ENCODE results near the gene C19orf25. TPM values are rescaled to one million over a fixed set of nuclear protein-coding genes. Genes with fewer than 3 reads are reported as not detected.
A peak's percentile ranks its signal among the peaks of the same experiment; 100 is the strongest.

Gene C19orf25
- total RNA-seq, 4 donors from 2014 or later = 21.6 to 43.6 (median 29.8) TPM

GRCh38 chr19:1446713-1447481 is 32.1 kb downstream of the C19orf25 start:
- DNase-seq (ENCODE audit: extremely low spot score) = no peak
- no peak for TF ChIP-seq EP300 (IDR thresholded peaks at IDR 0.05)
- TF ChIP-seq POLR2A (IDR thresholded peaks at IDR 0.05; ENCODE audit: low read depth) = no peak
- intact Hi-C loops (cut with DNase I) = loop anchor here (10.0 kb wide), 1 partner anchor 68 kb away; the partner anchor contains the start of gene ADAMTSL5
- peaks cover 3 to 11% (median 11%) of the 10 kb centered on the region in 4 donors for H3K36me3 ChIP-seq
- peak overlapping the region; percentile 45 to 56 (median 48) for H3K4me3 ChIP-seq
- WGBS = 5% methylated on average over 33 of the region's 63 CpGs
- H3K9me3 ChIP-seq = no peaks in the 10 kb centered on the region
- peaks cover 13 to 68% (median 62%) of the 10 kb centered on the region in 4 donors for H3K27me3 ChIP-seq
- H3K27ac ChIP-seq (replicated peaks in 1 of 4) = no peak overlapping the region
- peaks cover 25 to 41% (median 35%) of the 10 kb centered on the region in 4 donors for H3K4me1 ChIP-seq

- peaks cover 25 to 38% (median 34%) of the 10 kb centered on the region in 4 donors for H3K4me1 ChIP-seq
- DNase-seq (ENCODE audit: extremely low spot score) = no peak
- H3K9me3 ChIP-seq = no peaks in the 10 kb centered on the region
- no peak overlapping the region for H3K27ac ChIP-seq (replicated peaks in 1 of 4)
- intact Hi-C loops (cut with DNase I) = loop anchor here (10.0 kb wide), 1 partner anchor 69 kb away; the partner anchor contains the start of gene ADAMTSL5
- peaks cover 13 to 60% (median 54%) of the 10 kb centered on the region in 4 donors for H3K27me3 ChIP-seq
- peaks cover 11 to 19% (median 18%) of the 10 kb centered on the region in 4 donors for H3K36me3 ChIP-seq
- TF ChIP-seq CTCF (IDR thresholded peaks at IDR 0.05) (no peak), POLR2A (IDR thresholded peaks at IDR 0.05; ENCODE audit: low read depth) (no peak), EP300 (IDR thresholded peaks at IDR 0.05) (no peak), POLR2AphosphoS5 (IDR thresholded peaks at IDR 0.05) (no peak)
- under 1% methylated on average over 17 of the region's 99 CpGs for WGBS
- peak overlapping the region; percentile 45 to 56 (median 48) for H3K4me3 ChIP-seq
These were observed 32.9 kb downstream of the C19orf25 start for GRCh38 chr19:1445932-1446712.

- peaks cover 13 to 53% (median 47%) of the 10 kb centered on the region in 4 donors for H3K27me3 ChIP-seq
- H3K4me1 ChIP-seq = peaks cover 27 to 46% (median 41%) of the 10 kb centered on the region in 4 donors
- peak overlapping the region; percentile 45 to 56 (median 48) for H3K4me3 ChIP-seq
- intact Hi-C loops (cut with DNase I) = loop anchor here (10.0 kb wide), 1 partner anchor 69 kb away; the partner anchor contains the start of gene ADAMTSL5
- 4% methylated on average over 28 of the region's 70 CpGs for WGBS
- TF ChIP-seq POLR2AphosphoS5 (IDR thresholded peaks at IDR 0.05) (peak in 1 of 2 donors; percentile 33), CTCF (IDR thresholded peaks at IDR 0.05) (peak; percentile 88 to 99 (median 89)), POLR2A (IDR thresholded peaks at IDR 0.05; ENCODE audit: low read depth) (no peak), EP300 (IDR thresholded peaks at IDR 0.05) (no peak)
- DNase-seq (ENCODE audit: extremely low spot score) = no peak
- no peaks in the 10 kb centered on the region for H3K9me3 ChIP-seq
- no peak overlapping the region for H3K27ac ChIP-seq (replicated peaks in 1 of 4)
- peaks cover 19 to 26% (median 26%) of the 10 kb centered on the region in 4 donors for H3K36me3 ChIP-seq
These were observed 33.7 kb downstream of the C19orf25 start for GRCh38 chr19:1445185-1445931.

GRCh38 chr19:1441677-1442438 is 37.2 kb downstream of the C19orf25 start:
- WGBS = 78% methylated on average over 21 of the region's 25 CpGs
- no peak for DNase-seq (ENCODE audit: extremely low spot score)
- no peak overlapping the region for H3K4me3 ChIP-seq
- no peak for TF ChIP-seq EP300 (IDR thresholded peaks at IDR 0.05)
- no peak for TF ChIP-seq POLR2AphosphoS5 (IDR thresholded peaks at IDR 0.05)
- TF ChIP-seq POLR2A (IDR thresholded peaks at IDR 0.05; ENCODE audit: low read depth) = no peak
- no peak for TF ChIP-seq CTCF (IDR thresholded peaks at IDR 0.05)
- H3K27me3 ChIP-seq = peaks cover 6 to 18% (median 17%) of the 10 kb centered on the region in 4 donors
- no peaks in the 10 kb centered on the region for H3K9me3 ChIP-seq
- H3K36me3 ChIP-seq = peaks cover 27 to 38% (median 36%) of the 10 kb centered on the region in 4 donors
- no peak overlapping the region for H3K27ac ChIP-seq (replicated peaks in 1 of 4)
- peaks cover 37 to 56% (median 51%) of the 10 kb centered on the region in 4 donors for H3K4me1 ChIP-seq
- intact Hi-C loops (cut with DNase I) = loop anchor here (10.0 kb wide), 1 partner anchor 73 kb away; the partner anchor contains the start of gene ADAMTSL5

Measured in esophagus muscularis mucosa (tissue), 4 donors.